ENCODE results near the gene TMEM182.

Gene TMEM182

DNA sequence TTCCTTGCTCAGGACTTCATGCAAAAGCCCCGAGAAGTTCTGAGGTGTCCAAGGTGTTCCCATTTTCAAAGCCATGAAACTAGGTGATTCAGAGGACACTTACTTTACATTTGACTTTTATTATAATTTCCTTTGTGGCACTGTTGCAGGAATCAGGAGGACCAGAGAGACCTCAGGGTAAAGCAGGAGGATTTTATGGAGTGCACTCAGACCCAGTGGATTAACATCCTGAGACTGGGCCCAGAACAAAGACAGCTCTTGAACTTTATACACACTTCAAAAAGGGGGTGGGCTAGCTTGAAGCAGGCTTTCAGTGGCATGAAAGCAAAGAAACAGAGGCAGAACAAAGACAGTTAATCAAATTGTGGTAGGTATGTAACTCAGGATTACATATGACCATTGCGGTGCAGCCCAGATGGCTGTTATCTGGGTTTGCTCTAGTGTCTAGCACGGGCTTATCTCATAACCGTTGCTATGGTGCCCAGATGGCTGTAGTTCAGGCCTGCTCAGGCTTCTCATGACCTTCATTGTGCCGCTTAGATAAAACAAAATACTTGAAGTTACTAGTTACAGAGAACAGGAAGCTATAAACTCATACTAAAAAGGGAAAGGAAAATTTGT lies 39.4 kb downstream of the TMEM182 start:
- no peak overlapping the region for H3K27ac ChIP-seq
- TF ChIP-seq, protein P1, sequence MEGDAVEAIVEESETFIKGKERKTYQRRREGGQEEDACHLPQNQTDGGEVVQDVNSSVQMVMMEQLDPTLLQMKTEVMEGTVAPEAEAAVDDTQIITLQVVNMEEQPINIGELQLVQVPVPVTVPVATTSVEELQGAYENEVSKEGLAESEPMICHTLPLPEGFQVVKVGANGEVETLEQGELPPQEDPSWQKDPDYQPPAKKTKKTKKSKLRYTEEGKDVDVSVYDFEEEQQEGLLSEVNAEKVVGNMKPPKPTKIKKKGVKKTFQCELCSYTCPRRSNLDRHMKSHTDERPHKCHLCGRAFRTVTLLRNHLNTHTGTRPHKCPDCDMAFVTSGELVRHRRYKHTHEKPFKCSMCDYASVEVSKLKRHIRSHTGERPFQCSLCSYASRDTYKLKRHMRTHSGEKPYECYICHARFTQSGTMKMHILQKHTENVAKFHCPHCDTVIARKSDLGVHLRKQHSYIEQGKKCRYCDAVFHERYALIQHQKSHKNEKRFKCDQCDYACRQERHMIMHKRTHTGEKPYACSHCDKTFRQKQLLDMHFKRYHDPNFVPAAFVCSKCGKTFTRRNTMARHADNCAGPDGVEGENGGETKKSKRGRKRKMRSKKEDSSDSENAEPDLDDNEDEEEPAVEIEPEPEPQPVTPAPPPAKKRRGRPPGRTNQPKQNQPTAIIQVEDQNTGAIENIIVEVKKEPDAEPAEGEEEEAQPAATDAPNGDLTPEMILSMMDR (conservative IDR thresholded peaks at IDR 0.05) = no peak

DNA sequence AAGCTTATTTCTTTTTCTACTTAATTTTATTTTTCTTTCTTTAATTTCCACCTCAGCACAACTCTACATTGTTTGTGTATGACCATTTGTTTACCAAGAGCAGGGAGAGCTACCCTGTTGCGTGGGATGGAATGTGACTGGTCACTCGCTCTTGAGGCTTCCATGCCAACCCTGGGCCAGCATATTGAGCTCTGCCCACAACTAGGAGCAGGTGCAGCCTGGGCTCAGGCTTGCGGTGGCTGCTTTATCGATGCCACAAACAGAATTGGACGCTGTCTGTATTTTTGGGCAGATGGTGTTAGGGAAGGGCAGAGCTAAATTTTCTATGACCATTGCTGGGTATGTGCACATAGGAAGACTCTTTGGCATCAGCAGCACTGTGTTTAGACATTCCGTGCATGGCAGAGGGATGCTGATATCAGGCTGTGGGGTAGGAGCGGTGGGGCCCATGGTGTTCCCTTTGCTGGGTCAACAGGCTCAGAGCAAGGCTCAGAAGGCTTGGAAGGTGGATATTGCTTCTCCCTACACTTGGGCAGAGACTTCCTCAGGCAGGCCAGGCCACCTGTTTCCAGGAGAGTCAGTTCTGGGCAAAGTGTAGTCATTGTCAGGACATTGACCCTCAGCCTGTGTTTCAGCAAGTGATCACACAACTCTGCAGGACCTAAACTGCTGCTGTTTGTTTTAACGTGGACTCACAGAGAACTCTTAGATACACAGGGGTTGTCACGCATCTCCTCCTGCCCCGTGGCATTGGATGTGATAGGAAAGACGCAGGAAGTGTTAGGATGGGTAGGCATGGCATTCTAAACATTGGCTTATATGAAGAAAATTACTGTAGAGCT lies 40.2 kb downstream of the TMEM182 start:
- H3K27ac ChIP-seq = no peak overlapping the region
- TF ChIP-seq, protein P1 (conservative IDR thresholded peaks at IDR 0.05) = no peak

DNA sequence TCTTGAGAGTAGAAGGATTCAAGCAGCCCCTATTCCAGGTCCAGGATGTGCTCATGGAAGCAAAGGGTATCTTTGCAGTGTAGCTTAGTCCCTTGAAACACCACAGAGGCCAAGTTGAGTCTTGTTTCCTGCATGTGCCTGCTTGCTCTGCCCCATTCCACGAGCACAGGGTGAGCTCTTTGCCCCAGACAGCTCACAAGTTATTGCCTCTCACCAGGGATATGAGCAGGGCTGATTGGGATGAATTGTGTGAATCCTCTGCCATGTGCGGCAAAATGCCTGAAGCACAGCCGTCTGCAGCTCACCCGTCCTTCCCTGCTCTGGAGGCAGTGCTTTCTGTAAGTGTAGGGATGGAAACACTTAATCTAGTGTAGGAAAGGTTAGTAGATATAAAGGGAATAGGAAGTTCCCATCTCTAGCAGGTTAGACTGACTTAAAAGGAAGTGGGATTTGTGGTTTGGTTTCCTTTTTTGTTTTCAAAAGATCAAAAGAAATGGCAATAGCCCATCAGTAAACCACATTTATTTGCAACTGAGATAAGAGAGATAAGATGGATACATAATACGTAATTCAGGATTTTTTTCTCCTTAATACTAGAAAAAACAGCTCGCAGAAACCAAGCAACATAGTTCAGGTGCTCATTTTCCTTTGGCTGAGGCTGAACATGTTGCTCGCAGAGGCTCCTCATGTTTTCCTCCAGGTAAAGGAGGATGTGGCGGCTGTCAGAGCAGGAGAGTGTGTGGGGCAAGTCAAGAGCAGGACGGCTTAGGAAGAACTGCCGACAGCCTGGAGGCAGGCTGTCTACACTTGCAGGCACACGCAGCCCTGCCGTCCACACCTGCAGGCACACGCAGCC lies 41.4 kb downstream of the TMEM182 start:
- TF ChIP-seq, protein P1 (conservative IDR thresholded peaks at IDR 0.05) = no peak
- no peak overlapping the region for H3K27ac ChIP-seq

DNA sequence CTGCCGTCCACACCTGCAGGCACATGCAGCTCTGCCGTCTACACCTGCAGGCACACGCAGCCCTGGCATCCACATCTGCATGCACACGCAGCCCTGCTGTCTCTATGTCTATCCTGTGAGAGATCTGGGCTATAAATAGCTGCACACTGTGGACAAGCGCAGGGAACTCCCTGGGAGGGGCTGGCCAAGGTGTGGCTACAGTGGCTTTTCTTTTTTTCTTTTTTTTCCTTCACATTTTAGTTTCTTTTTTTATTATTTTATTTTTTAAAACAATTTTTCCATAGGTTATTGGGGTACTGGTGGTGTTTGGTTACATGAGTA lies 42.0 kb downstream of the TMEM182 start:
- no peak overlapping the region for H3K27ac ChIP-seq
- TF ChIP-seq, protein P1 (conservative IDR thresholded peaks at IDR 0.05) = no peak

DNA sequence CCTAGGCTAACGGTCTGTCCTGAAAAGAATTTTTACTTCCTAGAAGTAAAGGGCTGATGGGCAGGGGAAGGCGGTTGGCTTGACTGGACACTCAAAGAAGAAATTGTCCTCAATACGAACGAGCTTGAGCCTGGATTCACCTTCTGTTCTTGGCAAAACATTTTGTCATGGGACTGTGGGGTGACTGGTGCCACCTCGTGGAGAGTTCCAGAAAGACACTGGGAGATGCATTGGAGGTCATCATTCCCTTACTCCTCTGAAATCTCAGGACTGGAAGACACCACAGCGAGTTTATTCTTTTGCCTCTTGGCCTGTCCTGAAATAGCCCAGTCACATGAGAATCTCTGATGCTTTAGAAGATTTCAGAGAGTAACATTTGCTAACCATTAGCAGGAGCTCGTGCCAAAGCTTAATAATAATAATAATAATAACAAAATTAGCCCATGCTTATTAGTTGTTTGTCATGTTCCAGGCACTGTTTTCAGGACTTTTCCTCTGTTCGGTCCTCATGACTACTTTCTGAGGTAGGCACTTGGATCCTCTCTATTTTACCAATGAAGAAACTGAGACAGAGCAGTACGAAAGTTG lies 44.5 kb downstream of the TMEM182 start:
- TF ChIP-seq, protein P1 (conservative IDR thresholded peaks at IDR 0.05) = peak; percentile 91
- H3K27ac ChIP-seq = peak overlapping the region; percentile 5; the same call in 1 of the 2 replicates

DNA sequence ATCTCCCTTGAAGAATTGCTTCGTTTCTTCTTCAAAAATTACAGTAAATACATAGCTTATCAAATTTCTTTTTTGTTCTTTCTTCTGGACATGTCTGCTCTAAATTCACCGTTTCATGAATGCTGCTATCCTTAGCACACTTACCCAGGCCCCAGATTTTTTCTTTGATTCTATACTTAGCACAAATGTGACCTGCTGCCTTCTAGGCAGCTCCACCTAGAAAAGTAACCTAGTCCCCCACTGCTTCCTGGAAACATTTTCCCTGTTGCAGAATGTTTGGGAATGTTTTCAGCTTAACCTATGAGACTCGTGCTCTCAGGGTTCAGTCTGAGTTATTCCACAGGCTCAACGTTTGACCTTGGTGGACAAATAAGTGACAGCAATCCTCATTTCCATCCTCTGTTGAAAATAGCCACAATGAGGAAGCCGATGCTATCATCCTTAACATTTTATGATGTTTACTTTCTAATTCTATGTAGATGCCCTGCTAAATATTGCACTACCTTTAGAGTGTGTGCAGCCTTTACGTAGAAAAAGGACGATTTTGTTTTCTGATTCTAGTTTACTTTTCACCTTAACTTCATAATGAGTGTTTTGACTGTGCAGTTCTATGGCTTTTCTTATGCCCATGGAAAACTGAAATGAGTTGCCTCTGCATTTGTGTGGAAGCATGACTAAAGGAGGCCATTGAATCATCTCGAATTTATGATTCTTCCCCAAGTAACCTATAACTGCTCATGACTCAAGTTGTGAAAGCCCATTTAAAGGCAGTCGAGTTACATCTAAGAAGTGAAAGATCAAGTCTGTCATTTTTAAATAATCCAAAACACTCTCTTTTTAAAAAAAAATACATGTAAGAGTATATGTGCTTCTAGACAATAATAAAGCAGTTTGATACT lies 47.7 kb downstream of the TMEM182 start:
- peak overlapping the region; percentile 2; the same call in 1 of the 2 replicates for H3K27ac ChIP-seq
- TF ChIP-seq, protein P1 (conservative IDR thresholded peaks at IDR 0.05) = no peak

Measured in VCaP (cell line).